GM19099 (cell line): ENCODE results near the gene HMGA1.

Experiments used
- POLR2A ChIP-seq: IDR thresholded peaks from 3 replicates; pipeline ENCODE4 v1.6.1; 2011; ENCODE audit warnings: low read depth; ENCODE audit not compliant: insufficient read length; ENCODE audit errors: extremely low read depth

HMGA1 gene

GRCh38 chr6:34232901-34233300 lies 3.8 kb upstream of the HMGA1 start:
- TF ChIP-seq POLR2A: no peak

GRCh38 chr6:34233867-34234266 lies 2.8 kb upstream of the HMGA1 start:
- no peak for TF ChIP-seq POLR2A

- no peak for TF ChIP-seq POLR2A
Observed at GRCh38 chr6:34234667-34235306, 1.9 kb upstream of the HMGA1 start.

- peak; percentile 25 for TF ChIP-seq POLR2A
Observed at GRCh38 chr6:34235307-34236130, 1.2 kb upstream of the HMGA1 start.

GRCh38 chr6:34236131-34236442 lies 586 bp upstream of the HMGA1 start:
- TF ChIP-seq POLR2A: no peak

GRCh38 chr6:34237316-34237721 lies 646 bp downstream of the HMGA1 start:
- TF ChIP-seq POLR2A: no peak

- peak; percentile 27 for TF ChIP-seq POLR2A
Observed at GRCh38 chr6:34237722-34238584, 1.3 kb downstream of the HMGA1 start.

- TF ChIP-seq POLR2A: no peak
Observed at GRCh38 chr6:34238585-34239499, 2.2 kb downstream of the HMGA1 start.

- no peak for TF ChIP-seq POLR2A
Observed at GRCh38 chr6:34239500-34239825, 2.8 kb downstream of the HMGA1 start.

- TF ChIP-seq POLR2A: no peak
Observed at GRCh38 chr6:34239893-34240292, 3.2 kb downstream of the HMGA1 start.

GRCh38 chr6:34240329-34241248 lies 3.9 kb downstream of the HMGA1 start:
- TF ChIP-seq POLR2A: no peak

- no peak for TF ChIP-seq POLR2A
Observed at GRCh38 chr6:34241351-34242215, 4.9 kb downstream of the HMGA1 start.

- no peak for TF ChIP-seq POLR2A
Observed at GRCh38 chr6:34242252-34243130, 5.8 kb downstream of the HMGA1 start.
